KMS-11 (cell line): ENCODE results near the gene FDX2.

Experiments used
- H2AFZ ChIP-seq: fragments of 200-600 bp; sonication (generic); 2 replicates; pipeline ENCODE4 v1.6.1; 2016; ENCODE audit warnings: antibody characterized with exemption, mixed run types, low read depth
- H3K27ac ChIP-seq: fragments of 200-600 bp; sonication (generic); 2 replicates; pipeline ENCODE4 v1.6.1; 2016; ENCODE audit warnings: mild to moderate bottlenecking, mixed run types
- H3K27me3 ChIP-seq: fragments of 200-600 bp; sonication (generic); 2 replicates; pipeline ENCODE4 v1.6.1; 2017; ENCODE audit warnings: mild to moderate bottlenecking, low read depth, mixed run types, moderate library complexity; ENCODE audit not compliant: insufficient read depth
- H3K36me3 ChIP-seq: fragments of 200-600 bp; sonication (generic); 2 replicates; pipeline ENCODE4 v1.6.1; 2017; ENCODE audit warnings: mild to moderate bottlenecking, mixed run types; ENCODE audit not compliant: insufficient read depth
- H3K4me1 ChIP-seq: fragments of 200-600 bp; sonication (generic); 2 replicates; pipeline ENCODE4 v1.6.1; 2016; ENCODE audit warnings: mild to moderate bottlenecking, low read depth, mixed run types; ENCODE audit not compliant: poor library complexity, severe bottlenecking
- H3K4me2 ChIP-seq: fragments of 200-600 bp; sonication (generic); 2 replicates; pipeline ENCODE4 v1.7.0; 2016; ENCODE audit warnings: mild to moderate bottlenecking, mixed run types
- H3K4me3 ChIP-seq: fragments of 200-600 bp; sonication (generic); IDR thresholded peaks from 2 replicates; pipeline ENCODE4 v1.6.1; 2017; ENCODE audit warnings: low read depth, low read length, mixed read lengths; ENCODE audit not compliant: insufficient read depth
- H3K79me2 ChIP-seq: fragments of 200-600 bp; sonication (generic); 2 replicates; pipeline ENCODE4 v1.6.1; 2016; ENCODE audit warnings: low read depth, mixed run types; ENCODE audit not compliant: insufficient read depth
- H3K9ac ChIP-seq: fragments of 200-600 bp; sonication (generic); 2 replicates; pipeline ENCODE4 v1.6.1; 2016; ENCODE audit warnings: mild to moderate bottlenecking, mixed run types
- H4K20me1 ChIP-seq: fragments of 200-600 bp; sonication (generic); 2 replicates; pipeline ENCODE4 v1.6.1; 2016; ENCODE audit warnings: mild to moderate bottlenecking, mixed run types; ENCODE audit not compliant: insufficient read depth
- CTCF ChIP-seq: fragments of 200-600 bp; sonication (generic); conservative IDR thresholded peaks from 2 replicates; pipeline ENCODE4 v1.6.1; 2017; ENCODE audit warnings: low read depth, mild to moderate bottlenecking, antibody characterized with exemption, low read length, moderate library complexity, mixed read lengths

Gene FDX2

DNA sequence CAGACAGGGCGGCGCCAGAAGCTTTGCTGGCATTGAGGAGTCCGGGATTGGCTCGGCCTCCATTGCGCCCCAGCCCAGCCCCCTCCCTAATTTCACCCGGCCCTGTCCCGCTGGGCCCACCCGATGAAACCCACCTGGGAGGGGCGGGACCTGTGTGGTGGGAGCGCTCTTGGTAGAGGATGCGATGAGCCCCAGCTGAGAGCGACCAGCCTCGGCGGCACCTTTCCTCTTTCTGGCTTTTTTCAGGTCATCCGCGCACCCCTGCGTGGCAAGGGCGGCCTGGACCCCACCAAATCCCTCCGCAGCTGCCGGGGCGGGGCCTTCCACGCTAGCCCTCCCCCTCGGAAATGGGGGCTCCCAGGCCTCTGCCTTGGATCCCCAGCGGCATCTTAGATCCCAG, 6.4 kb downstream of the FDX2 start, which contains the start of gene ZGLP1:
Gene ZGLP1 (minus strand): TSS at position 393 of the 400 bp plus-strand sequence.
- H3K4me1 ChIP-seq = peaks cover under 1% of the 10 kb centered on the region
- no peak for TF ChIP-seq CTCF
- no peaks in the 10 kb centered on the region for H3K27me3 ChIP-seq
- no peak within 1 kb of the TSS for H3K4me3 ChIP-seq
- H2AFZ ChIP-seq = no peak within 1 kb of the TSS
- H3K36me3 ChIP-seq = no peaks in the 10 kb centered on the region
- H3K4me2 ChIP-seq = no peak within 1 kb of the TSS
- no peak within 1 kb of the TSS for H3K9ac ChIP-seq
- no peaks in the 10 kb centered on the region for H3K79me2 ChIP-seq
- H4K20me1 ChIP-seq = no peaks in the 10 kb centered on the region
- no peak within 1 kb of the TSS for H3K27ac ChIP-seq

DNA sequence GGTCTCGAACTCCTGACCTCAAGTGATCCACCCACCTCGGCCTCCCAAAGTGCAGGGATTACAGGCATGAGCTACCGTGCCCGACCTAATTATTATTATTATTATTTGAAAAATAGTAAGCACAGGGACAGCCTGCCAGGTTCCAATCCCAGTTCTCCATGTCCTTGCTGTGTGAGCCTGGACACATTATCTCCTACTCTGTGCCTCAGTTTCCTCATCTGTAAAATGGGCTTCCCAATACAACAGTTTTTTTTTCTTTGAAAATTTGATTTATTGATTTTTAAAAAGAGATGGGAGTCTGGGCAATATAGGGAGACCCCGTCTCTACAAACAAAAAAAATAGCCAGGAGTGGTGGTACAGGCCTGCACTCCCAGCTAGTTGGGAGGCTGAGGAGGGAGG, 9.5 kb downstream of the FDX2 start:
- Histone ChIP-seq H3K4me3 (no peak overlapping the region), H3K27me3 (peaks cover 4% of the 10 kb centered on the region; the same call in 1 of the 2 replicates), H3K9ac (no peak overlapping the region), H2AFZ (no peak overlapping the region), H3K4me2 (no peak overlapping the region), H3K79me2 (no peaks in the 10 kb centered on the region), H3K4me1 (no peaks in the 10 kb centered on the region), H4K20me1 (no peaks in the 10 kb centered on the region), H3K36me3 (no peaks in the 10 kb centered on the region), H3K27ac (no peak overlapping the region)
- TF ChIP-seq CTCF = no peak

- no peak for TF ChIP-seq CTCF
- H4K20me1 ChIP-seq = no peaks in the 10 kb centered on the region
- H3K4me1 ChIP-seq = no peaks in the 10 kb centered on the region
- no peaks in the 10 kb centered on the region for H3K79me2 ChIP-seq
- H3K36me3 ChIP-seq = no peaks in the 10 kb centered on the region
- H2AFZ ChIP-seq = no peak overlapping the region
- no peak overlapping the region for H3K9ac ChIP-seq
- no peak overlapping the region for H3K4me3 ChIP-seq
- H3K4me2 ChIP-seq = no peak overlapping the region
- no peak overlapping the region for H3K27ac ChIP-seq
- peaks cover 4% of the 10 kb centered on the region; the same call in 1 of the 2 replicates for H3K27me3 ChIP-seq
Measured at GRCh38 chr19:10305139-10305806, 10.5 kb downstream of the FDX2 start.

- no peak overlapping the region for H3K27ac ChIP-seq
- H3K79me2 ChIP-seq = no peaks in the 10 kb centered on the region
- H2AFZ ChIP-seq = 0 out of 2 replicates have a peak overlapping the region, but pooled peaks have one; percentile 6
- no peaks in the 10 kb centered on the region for H4K20me1 ChIP-seq
- no peak for TF ChIP-seq CTCF
- peaks cover 4% of the 10 kb centered on the region; the same call in 1 of the 2 replicates for H3K27me3 ChIP-seq
- no peak overlapping the region for H3K4me2 ChIP-seq
- no peak overlapping the region for H3K9ac ChIP-seq
- H3K36me3 ChIP-seq = no peaks in the 10 kb centered on the region
- H3K4me3 ChIP-seq = no peak overlapping the region
- H3K4me1 ChIP-seq = peaks cover 8% of the 10 kb centered on the region
Measured at GRCh38 chr19:10299545-10300458, 16.0 kb downstream of the FDX2 start.
